GM12874 (cell line): Measurements from ENCODE around the gene MRPL42.

ENCODE experiments used
- CTCF ChIP-seq: IDR thresholded peaks from 2 replicates; pipeline ENCODE4 v1.5.1; 2011; ENCODE audit warnings: low read depth, mild to moderate bottlenecking, control low read depth, low read length, moderate library complexity; ENCODE audit not compliant: insufficient read depth

The MRPL42 gene

DNA sequence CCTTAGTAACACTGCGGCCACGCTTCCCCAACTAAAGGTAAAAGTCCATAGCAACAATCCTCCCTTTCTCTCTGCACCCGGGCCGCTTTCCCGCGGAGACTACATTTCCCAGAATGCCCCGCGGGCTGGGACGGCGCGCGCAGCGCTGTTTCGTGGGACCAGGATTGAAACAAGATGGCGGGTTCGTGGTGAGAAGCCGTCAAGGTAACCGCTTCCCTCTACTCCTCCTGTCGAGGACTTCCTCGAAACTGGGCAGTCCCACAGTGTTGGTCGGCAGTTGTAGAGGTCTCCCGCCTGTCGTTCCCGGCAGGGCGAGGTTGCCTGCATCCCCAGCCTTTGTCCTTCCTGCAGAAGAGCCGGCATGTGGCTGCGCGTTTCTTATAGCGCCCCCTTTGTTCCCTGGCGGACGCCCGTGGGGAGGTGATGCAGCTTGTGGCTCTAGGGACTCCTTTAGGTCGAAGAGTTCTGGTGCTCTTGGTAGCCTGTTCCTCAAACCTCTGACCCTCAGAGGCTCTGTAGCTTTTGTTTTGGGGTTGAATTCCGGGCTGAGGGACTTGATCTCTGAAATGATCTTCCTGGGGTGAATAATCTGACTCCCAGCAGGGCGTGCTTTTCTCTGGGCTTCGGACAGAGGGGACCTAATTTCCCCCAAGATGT is at the start of gene MRPL42:
Gene MRPL42 (plus strand): TSS at position 164 of the 657 bp plus-strand sequence. CDS start 1,772 bp downstream, outside the sequence.
- TF ChIP-seq CTCF, result peak; percentile 81

DNA sequence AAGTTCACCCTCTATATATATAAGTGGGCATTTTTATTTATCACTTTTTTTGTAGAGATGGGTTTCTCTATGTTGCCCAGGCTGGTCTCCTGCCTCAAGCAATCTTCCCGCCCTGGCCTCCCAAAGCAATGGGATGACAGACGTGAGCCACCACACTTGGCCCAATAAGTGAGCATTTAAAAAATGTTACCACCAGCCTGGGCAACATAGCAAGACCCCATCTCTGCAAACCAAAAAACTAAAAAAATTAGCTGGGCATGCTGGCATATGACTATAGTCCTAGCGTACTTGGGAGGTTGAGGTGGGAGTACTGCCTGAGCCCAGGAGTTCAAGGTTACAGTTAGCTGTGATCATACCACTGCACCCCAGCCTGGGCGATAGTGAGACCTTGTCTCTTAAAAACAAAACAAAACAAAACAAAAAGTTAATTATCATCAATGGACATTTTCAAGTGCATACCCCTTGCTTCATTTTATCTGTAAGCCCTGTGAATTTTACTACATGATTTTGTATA is 49.3 kb upstream of the MRPL42 start:
- TF ChIP-seq CTCF, result no peak

- TF ChIP-seq CTCF, result peak; percentile 40
Observed at GRCh38 chr12:93419388-93420034, 47.8 kb upstream of the MRPL42 start.

DNA sequence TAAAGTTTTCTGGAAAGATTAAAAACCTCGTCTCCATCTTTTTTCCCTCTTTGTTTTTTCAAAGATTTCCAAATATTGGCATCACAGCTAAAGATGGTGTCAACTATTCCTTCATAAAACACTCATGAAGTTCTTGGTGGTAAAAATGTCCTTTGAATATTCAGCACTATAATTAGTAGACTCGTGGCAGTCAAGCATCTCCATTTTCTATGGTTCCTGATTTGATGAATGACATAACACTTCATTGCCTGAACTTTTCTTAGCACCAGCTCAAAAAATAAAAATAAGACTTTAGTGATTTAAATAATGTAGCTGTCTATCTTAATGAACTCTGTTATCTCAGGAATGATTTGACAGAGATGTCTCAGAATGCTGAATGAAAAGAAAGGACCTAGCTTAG is 45.3 kb upstream of the MRPL42 start:
- TF ChIP-seq CTCF, result no peak

- no peak for TF ChIP-seq CTCF
Observed at GRCh38 chr12:93425736-93426411, 41.4 kb upstream of the MRPL42 start.

DNA sequence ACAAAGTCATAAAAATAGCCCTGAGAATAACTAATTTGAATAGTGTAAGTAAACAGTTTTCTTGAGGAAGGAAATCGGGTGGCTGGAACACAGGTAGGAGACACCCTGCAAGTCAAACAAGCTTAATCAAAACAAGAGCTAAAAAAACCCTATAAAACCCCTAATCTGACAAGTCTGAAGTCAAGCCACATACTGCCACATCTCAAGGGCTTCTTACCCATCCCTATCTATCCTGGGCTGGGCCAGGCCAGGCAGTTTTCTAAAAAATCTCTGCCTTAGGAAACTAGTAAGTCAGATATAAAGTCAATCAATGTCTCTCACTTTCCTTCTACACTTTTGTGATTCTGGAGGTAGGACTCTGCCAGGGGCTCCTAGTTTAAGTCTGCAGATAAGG is 40.9 kb upstream of the MRPL42 start:
- no peak for TF ChIP-seq CTCF
